ENCODE results near the gene ARHGAP8. TPM values are rescaled to one million over a fixed set of nuclear protein-coding genes. Genes with fewer than 3 reads are reported as not detected.

Gene ARHGAP8
- polyA plus RNA-seq, 1 donor from 2014 or later = 3.0 TPM

DNA sequence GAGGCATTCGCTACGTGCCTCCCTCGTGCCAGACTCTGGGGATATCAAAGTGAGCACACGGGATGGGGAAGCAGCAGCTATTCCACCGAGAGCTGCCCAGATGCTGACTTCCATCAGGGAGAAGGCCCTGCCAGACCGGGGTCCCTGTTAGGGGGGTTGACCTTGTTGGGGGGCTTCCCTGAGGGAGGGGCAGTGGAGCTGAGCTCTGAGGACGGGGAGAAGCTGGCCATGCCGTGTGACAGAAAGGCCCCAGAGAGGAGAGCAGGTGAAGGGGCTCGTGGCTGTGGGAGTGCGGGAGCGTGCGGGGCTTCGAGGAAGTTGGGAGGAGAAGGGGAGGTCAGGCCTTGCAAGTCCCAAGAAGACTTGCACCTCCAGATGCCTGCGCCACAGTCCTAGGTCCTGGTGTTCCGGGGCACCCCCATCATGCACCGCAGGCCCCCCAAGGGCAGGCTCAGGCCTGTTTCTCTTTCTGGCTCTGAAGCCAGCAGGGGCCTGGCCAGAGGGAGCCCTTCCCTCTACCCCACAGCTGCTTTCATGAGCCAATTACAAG is 94.4 kb downstream of the ARHGAP8 start:
- Histone ChIP-seq H3K9me2 (ENCODE audit: insufficient read depth, low read length) (no peaks in the 10 kb centered on the region), H2AFZ (ENCODE audit: low read depth, low read length) (no peak overlapping the region), H3K79me2 (replicated peaks; ENCODE audit: insufficient read depth, low read length) (no peaks in the 10 kb centered on the region), H4K20me1 (ENCODE audit: insufficient read depth) (no peaks in the 10 kb centered on the region), H3K27ac (ENCODE audit: low read length) (no peak overlapping the region), H3K9me3 (ENCODE audit: low read length) (no peaks in the 10 kb centered on the region), H3K9ac (ENCODE audit: low read length) (no peak overlapping the region), H3F3A (ENCODE audit: insufficient read depth, low read length, poor library complexity, severe bottlenecking) (no peaks in the 10 kb centered on the region), H3K36me3 (ENCODE audit: insufficient read depth, low read length) (no peaks in the 10 kb centered on the region), H3K27me3 (ENCODE audit: insufficient read depth, low read depth, low read length) (no peaks in the 10 kb centered on the region), H3K4me3 (ENCODE audit: low read length) (no peak overlapping the region), H3K4me2 (ENCODE audit: low read length) (no peak overlapping the region)
- TF ChIP-seq MXI1 (conservative IDR thresholded peaks at IDR 0.05; ENCODE audit: poor library complexity, severe bottlenecking) = no peak

- Histone ChIP-seq H3K4me3 (ENCODE audit: low read length) (no peak overlapping the region), H4K20me1 (ENCODE audit: insufficient read depth) (no peaks in the 10 kb centered on the region), H3K79me2 (replicated peaks; ENCODE audit: insufficient read depth, low read length) (no peaks in the 10 kb centered on the region), H2AFZ (ENCODE audit: low read depth, low read length) (no peak overlapping the region), H3K9me3 (ENCODE audit: low read length) (no peaks in the 10 kb centered on the region), H3K9ac (ENCODE audit: low read length) (no peak overlapping the region), H3K4me2 (ENCODE audit: low read length) (no peak overlapping the region), H3K36me3 (ENCODE audit: insufficient read depth, low read length) (no peaks in the 10 kb centered on the region), H3K27me3 (ENCODE audit: insufficient read depth, low read depth, low read length) (no peaks in the 10 kb centered on the region), H3K9me2 (ENCODE audit: insufficient read depth, low read length) (no peaks in the 10 kb centered on the region), H3F3A (ENCODE audit: insufficient read depth, low read length, poor library complexity, severe bottlenecking) (no peaks in the 10 kb centered on the region), H3K27ac (ENCODE audit: low read length) (no peak overlapping the region)
- TF ChIP-seq SMC3 (conservative IDR thresholded peaks at IDR 0.05; ENCODE audit: poor library complexity) (no peak), EP300 (conservative IDR thresholded peaks at IDR 0.05; ENCODE audit: poor library complexity, severe bottlenecking) (no peak), REST (IDR thresholded peaks at IDR 0.05; ENCODE audit: borderline replicate concordance) (no peak), TAF1 (IDR thresholded peaks at IDR 0.05; ENCODE audit: low read depth) (no peak), RAD21 (conservative IDR thresholded peaks at IDR 0.05) (no peak), MXI1 (conservative IDR thresholded peaks at IDR 0.05; ENCODE audit: poor library complexity, severe bottlenecking) (no peak), POLR2AphosphoS5 (IDR thresholded peaks at IDR 0.05) (no peak), EZH2 (IDR thresholded peaks at IDR 0.05; ENCODE audit: borderline replicate concordance, insufficient read depth, low read length, poor library complexity, severe bottlenecking) (no peak), CTCF (IDR thresholded peaks at IDR 0.05; ENCODE audit: poor library complexity, severe bottlenecking) (no peak)
Measured at GRCh38 chr22:44847380-44847779, 95.0 kb downstream of the ARHGAP8 start.

DNA sequence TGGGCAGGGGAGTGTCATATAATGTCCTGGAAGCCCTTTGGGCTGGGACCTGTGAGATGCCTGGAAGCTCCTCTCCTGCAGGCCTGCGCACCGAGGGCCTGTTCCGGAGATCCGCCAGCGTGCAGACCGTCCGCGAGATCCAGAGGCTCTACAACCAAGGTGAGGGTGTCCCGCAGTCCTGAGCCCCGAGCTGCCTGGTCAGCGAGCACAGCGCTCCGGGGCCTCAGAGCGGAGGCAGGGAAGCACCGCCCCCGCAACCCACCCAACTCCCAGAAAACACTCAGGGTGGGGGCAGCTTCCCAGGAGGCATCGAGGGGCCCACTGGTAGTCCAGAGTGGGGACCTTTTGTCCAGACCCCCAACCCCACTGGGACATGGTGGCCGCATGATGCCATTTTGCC is 95.5 kb downstream of the ARHGAP8 start:
- Histone ChIP-seq H3K9me3 (ENCODE audit: low read length) (no peaks in the 10 kb centered on the region), H3K4me3 (ENCODE audit: low read length) (no peak overlapping the region), H3K4me2 (ENCODE audit: low read length) (no peak overlapping the region), H3K27ac (ENCODE audit: low read length) (no peak overlapping the region), H3K9me2 (ENCODE audit: insufficient read depth, low read length) (no peaks in the 10 kb centered on the region), H3F3A (ENCODE audit: insufficient read depth, low read length, poor library complexity, severe bottlenecking) (no peaks in the 10 kb centered on the region), H3K36me3 (ENCODE audit: insufficient read depth, low read length) (no peaks in the 10 kb centered on the region), H2AFZ (ENCODE audit: low read depth, low read length) (no peak overlapping the region), H4K20me1 (ENCODE audit: insufficient read depth) (no peaks in the 10 kb centered on the region), H3K79me2 (replicated peaks; ENCODE audit: insufficient read depth, low read length) (no peaks in the 10 kb centered on the region), H3K9ac (ENCODE audit: low read length) (no peak overlapping the region), H3K27me3 (ENCODE audit: insufficient read depth, low read depth, low read length) (no peaks in the 10 kb centered on the region)
- TF ChIP-seq MXI1 (conservative IDR thresholded peaks at IDR 0.05; ENCODE audit: poor library complexity, severe bottlenecking) = no peak
- TF ChIP-seq SMC3 (conservative IDR thresholded peaks at IDR 0.05; ENCODE audit: poor library complexity) = no peak

All from neural cell (in vitro differentiated cells).